NT2/D1 (cell line): ENCODE measurements around the gene CDC42SE2.

Source experiments
- SUZ12 ChIP-seq: IDR thresholded peaks from 2 replicates; pipeline ENCODE4 v1.6.1; 2011; ENCODE audit not compliant: insufficient read length, insufficient read depth; ENCODE audit errors: extremely low read depth
- YY1 ChIP-seq: IDR thresholded peaks from 2 replicates; pipeline ENCODE4 v1.6.1; 2011; ENCODE audit not compliant: insufficient read length, insufficient read depth
- ZNF274 ChIP-seq: IDR thresholded peaks from 2 replicates; pipeline ENCODE4 v1.6.1; 2011; ENCODE audit warnings: mild to moderate bottlenecking, low read depth, low read length

GRCh38 chr5:131221888-131222287 is 42.0 kb upstream of the CDC42SE2 start:
- TF ChIP-seq ZNF274 = no peak
- no peak for TF ChIP-seq YY1
- no peak for TF ChIP-seq SUZ12
